AG04450 (cell line): ENCODE measurements around the gene TMEM106B. TPM values are rescaled to one million over a fixed set of nuclear protein-coding genes. Genes with fewer than 3 reads are reported as not detected.

Experiments used
- CTCF ChIA-PET: fragments of 300-600, 350-600 bp; formaldehyde crosslinking; extraction: SDS; loops from one replicate; lab custom pipeline; 2022; ENCODE audit warnings: antibody characterized with exemption, inconsistent platforms; lab: Charles Lee
- POLR2A ChIA-PET: fragments of 350-600 bp; formaldehyde crosslinking; extraction: SDS; loops from one replicate; lab custom pipeline; 2021; ENCODE audit warnings: antibody characterized with exemption, inconsistent platforms; lab: Yijun Ruan, JAX
- DNase-seq: peaks from one replicate; pipeline ENCODE4 v3.0.0-alpha.2; 2011; ENCODE audit warnings: low read depth, low spot score
- H3K27ac ChIP-seq: one replicate; pipeline ENCODE4 v1.5.1; 2012; ENCODE audit warnings: low read depth, low read length, control low read depth
- H3K27me3 ChIP-seq: one replicate; pipeline ENCODE4 v1.6.0; 2012; ENCODE audit warnings: low read length; ENCODE audit not compliant: control insufficient read depth, insufficient read depth
- H3K4me3 ChIP-seq: 2 replicates; pipeline ENCODE4 v1.5.1; 2011; ENCODE audit warnings: mild to moderate bottlenecking, low read depth, low read length, control low read depth
- H3K9me3 ChIP-seq: 2 replicates; pipeline ENCODE4 v1.5.1; 2012; ENCODE audit warnings: low read length; ENCODE audit not compliant: control insufficient read depth, insufficient read depth
- CTCF ChIP-seq: IDR thresholded peaks from 2 replicates; pipeline ENCODE4 v1.5.1; 2011; ENCODE audit warnings: low read depth, low read length, control low read depth, inconsistent platforms
- polyA plus RNA-seq: library from polyadenylated mRNA; depleted of rRNA; stranded (reverse); fragments of >200 nt; gene quantifications from 2 replicates; pipeline ENCODE4 v1.2.3, GENCODE V29; 2011

TMEM106B gene
- polyA plus RNA-seq, 1 experiment, result 58.0 TPM

- H3K4me3 ChIP-seq, result no peak overlapping the region
- H3K27me3 ChIP-seq, result no peaks in the 10 kb centered on the region
- ChIA-PET CTCF (no interaction called here), POLR2A (no interaction called here)
- TF ChIP-seq CTCF, result no peak
- H3K9me3 ChIP-seq, result no peaks in the 10 kb centered on the region
- no peak overlapping the region for H3K27ac ChIP-seq
- DNase-seq, result no peak
These were observed 23.3 kb downstream of the TMEM106B start for GRCh38 chr7:12234334-12234865.

- no peaks in the 10 kb centered on the region for H3K27me3 ChIP-seq
- ChIA-PET POLR2A (no interaction called here), CTCF (no interaction called here)
- DNase-seq, result no peak
- no peak overlapping the region for H3K4me3 ChIP-seq
- no peak overlapping the region for H3K27ac ChIP-seq
- TF ChIP-seq CTCF, result no peak
- no peaks in the 10 kb centered on the region for H3K9me3 ChIP-seq
These were observed 24.9 kb downstream of the TMEM106B start for GRCh38 chr7:12235970-12236369.

- TF ChIP-seq CTCF, result no peak
- CTCF ChIA-PET, result no interaction called here
- DNase-seq, result no peak
- no peaks in the 10 kb centered on the region for H3K9me3 ChIP-seq
- H3K27me3 ChIP-seq, result no peaks in the 10 kb centered on the region
- no peak overlapping the region for H3K4me3 ChIP-seq
- H3K27ac ChIP-seq, result no peak overlapping the region
- POLR2A ChIA-PET, result no interaction called here
These were observed 25.9 kb downstream of the TMEM106B start for GRCh38 chr7:12237007-12237406.

- DNase-seq, result no peak
- CTCF ChIA-PET, result no interaction called here
- Histone ChIP-seq H3K9me3 (no peaks in the 10 kb centered on the region), H3K4me3 (no peak overlapping the region), H3K27ac (no peak overlapping the region), H3K27me3 (no peaks in the 10 kb centered on the region)
- POLR2A ChIA-PET, result no interaction called here
- no peak for TF ChIP-seq CTCF
These were observed 28.7 kb downstream of the TMEM106B start for GRCh38 chr7:12239806-12240205.

- Histone ChIP-seq H3K9me3 (no peaks in the 10 kb centered on the region), H3K4me3 (no peak overlapping the region), H3K27ac (no peak overlapping the region), H3K27me3 (no peaks in the 10 kb centered on the region)
- no peak for DNase-seq
- CTCF ChIA-PET, result interaction anchor here (0.8 to 1.4 kb wide), 4 partner anchors 29 to 175 kb away, joined by 3 read pairs; partner anchors contain the start of gene TMEM106B
- POLR2A ChIA-PET, result no interaction called here
- peak; percentile 47 for TF ChIP-seq CTCF
These were observed 33.0 kb downstream of the TMEM106B start for GRCh38 chr7:12244129-12244528.
